Adrenal gland (tissue), 5 donors: ENCODE measurements around the gene SCAPER.

Source experiments
- CTCF ChIP-seq, 6 experiments: fragments of 450-650 bp in 4 of 6; fragments of 200-600 bp in 2 of 6; sonication (generic) in 1 of 6; IDR thresholded peaks; 1 replicate in 5 of 6; 2 replicates in 1 of 6; pipeline versions ENCODE4 v1.5.1 to v1.8.0; 2016 to 2021; ENCODE audit warnings: antibody characterized with exemption in 6 of 6, mild to moderate bottlenecking in 2 of 6, moderate library complexity in 1 of 6
- POLR2A ChIP-seq, 2 donors: fragments of 450-650 bp; IDR thresholded peaks; one replicate each; pipeline ENCODE4 v1.6.1; 2017; ENCODE audit warnings: antibody characterized with exemption in 2 of 2, mild to moderate bottlenecking in 2 of 2, moderate library complexity in 1 of 2
- donor health status: DM: no; HTN: no; CAD: no.

- TF ChIP-seq CTCF (IDR thresholded peaks at IDR 0.05) (no peak), POLR2A (IDR thresholded peaks at IDR 0.05) (no peak)
Observed at GRCh38 chr15:76313731-76314130, 591.4 kb downstream of the SCAPER start.
